SK-N-SH treated with all-trans-retinoic acid at 6 μM for 48 hours (cell line): ENCODE data around the gene LIPK.

Experiments used
- ARNTL ChIP-seq: fragments of 450-650 bp; formaldehyde crosslinking; IDR thresholded peaks from 2 replicates; pipeline ENCODE4 v1.5.0; 2020; ENCODE audit warnings: low read depth, mild to moderate bottlenecking, moderate library complexity, borderline replicate concordance
- CREB5 ChIP-seq: fragments of 250-450 bp; sonication (Bioruptor Pico); IDR thresholded peaks from 2 replicates; pipeline ENCODE4 v1.5.1; 2020; ENCODE audit warnings: low read depth, mild to moderate bottlenecking, moderate library complexity
- ESRRG ChIP-seq: fragments of 250-450 bp; sonication (Bioruptor Pico); IDR thresholded peaks from 2 replicates; pipeline ENCODE4 v1.6.1; 2021; ENCODE audit warnings: mild to moderate bottlenecking
- OSR1 ChIP-seq: fragments of 250-450 bp; sonication (Bioruptor Pico); IDR thresholded peaks from 2 replicates; pipeline ENCODE4 v1.8.0; 2022; ENCODE audit warnings: moderate library complexity, mild to moderate bottlenecking, inconsistent platforms
- PPARA ChIP-seq: fragments of 250-450 bp; sonication (Bioruptor Pico); IDR thresholded peaks from 2 replicates; pipeline ENCODE4 v1.5.0; 2020; ENCODE audit warnings: mild to moderate bottlenecking, borderline replicate concordance
- RARB ChIP-seq: fragments of 250-450 bp; sonication (Bioruptor Pico); IDR thresholded peaks from 2 replicates; pipeline ENCODE4 v1.8.0; 2021; ENCODE audit warnings: mild to moderate bottlenecking, moderate library complexity
- TCF4 ChIP-seq: fragments of 250-450 bp; sonication (Bioruptor Pico); IDR thresholded peaks from 2 replicates; pipeline ENCODE4 v1.8.0; 2021; ENCODE audit warnings: mild to moderate bottlenecking, moderate library complexity, borderline replicate concordance
- TOX ChIP-seq: fragments of 250-450 bp; sonication (Bioruptor Pico); IDR thresholded peaks from 2 replicates; pipeline ENCODE4 v1.8.0; 2021; ENCODE audit warnings: mild to moderate bottlenecking, moderate library complexity, borderline replicate concordance
- TSHZ2 ChIP-seq: fragments of 250-450 bp; sonication (Bioruptor Pico); IDR thresholded peaks from 2 replicates; pipeline ENCODE4 v1.5.0; 2020; ENCODE audit warnings: mild to moderate bottlenecking, moderate library complexity
- ZFP30 ChIP-seq: fragments of 450-650 bp; formaldehyde crosslinking; IDR thresholded peaks from 2 replicates; pipeline ENCODE4 v1.5.0; 2022; ENCODE audit warnings: mild to moderate bottlenecking, moderate library complexity
- ZNF70 ChIP-seq: fragments of 450-650 bp; formaldehyde crosslinking; IDR thresholded peaks from 2 replicates; pipeline ENCODE4 v1.5.0; 2020; ENCODE audit warnings: mild to moderate bottlenecking, moderate library complexity

- TF ChIP-seq ZFP30 (no peak), CREB5 (CRISPR knock-in tag) (no peak), RARB (CRISPR knock-in tag) (no peak), PPARA (CRISPR knock-in tag) (no peak), ZNF70 (CRISPR knock-in tag) (no peak), TOX (CRISPR knock-in tag) (no peak), ARNTL (CRISPR knock-in tag) (no peak), TSHZ2 (CRISPR knock-in tag) (no peak), ESRRG (no peak), OSR1 (no peak), TCF4 (no peak)
These were observed 39.6 kb downstream of the LIPK start for GRCh38 chr10:88745633-88746032.
